ENCODE data around the gene FCRL3.

- no peak for TF ChIP-seq EZH2phosphoT487 (IDR thresholded peaks at IDR 0.05; ENCODE audit: insufficient read depth, low read depth)
- no peak for TF ChIP-seq EZH2 (IDR thresholded peaks at IDR 0.05; ENCODE audit: insufficient read depth, poor library complexity, severe bottlenecking)
Observed at GRCh38 chr1:157715736-157716135, 15.2 kb upstream of the FCRL3 start.

All from GM23248 (cell line).